ENCODE data around the gene SLC25A42. TPM values are rescaled to one million over a fixed set of nuclear protein-coding genes. Genes with fewer than 3 reads are reported as not detected.

SLC25A42 gene
- total and polyA plus RNA-seq, 2 of the 13 experiments (the other 11 are each of a cell fraction or from before 2014, with no cell fraction given) = 12.8 to 18.3 TPM

GRCh38 chr19:19096641-19097627 is 33.1 kb downstream of the SLC25A42 start (continued):
- TF ChIP-seq ZNF772 (CRISPR knock-in tag; IDR thresholded peaks at IDR 0.05) (peak; percentile 95), SUZ12 (IDR thresholded peaks at IDR 0.05; ENCODE audit: low read depth, low read length) (no peak), MED1 (CRISPR knock-in tag; IDR thresholded peaks at IDR 0.05) (peak; percentile 98), NFKB2 (CRISPR knock-in tag; IDR thresholded peaks at IDR 0.05; ENCODE audit: borderline replicate concordance) (peak; percentile 96), KAT8 (CRISPR knock-in tag; IDR thresholded peaks at IDR 0.05) (peak; percentile 56; the same call in 1 of the 2 replicates), NONO (IDR thresholded peaks at IDR 0.05) (no peak), NONO (CRISPR knock-in tag; conservative IDR thresholded peaks at IDR 0.05) (peak; percentile 98), ZNF33B (CRISPR knock-in tag; IDR thresholded peaks at IDR 0.05) (0 out of 2 replicates have a peak, but pooled peaks have one; percentile 76), SRSF9 (IDR thresholded peaks at IDR 0.05; ENCODE audit: borderline replicate concordance, insufficient read depth, low read depth, low read length, poor library complexity, severe bottlenecking) (no peak), SMAD9 (CRISPR knock-in tag; IDR thresholded peaks at IDR 0.05) (no peak), ZNF784 (CRISPR knock-in tag; IDR thresholded peaks at IDR 0.05; ENCODE audit: borderline replicate concordance) (peak; percentile 87; the same call in 1 of the 2 replicates), TEAD3 (CRISPR knock-in tag; optimal IDR thresholded peaks at IDR 0.05; ENCODE audit: borderline replicate concordance) (peak; percentile 98), CCDC6 (CRISPR knock-in tag; IDR thresholded peaks at IDR 0.05) (peak; percentile 79; the same call in 1 of the 2 replicates), ZEB1 (IDR thresholded peaks at IDR 0.05; ENCODE audit: insufficient replicate concordance, low read depth) (peak; percentile 99), KLF12 (CRISPR knock-in tag; IDR thresholded peaks at IDR 0.05; ENCODE audit: borderline replicate concordance) (no peak), CBX1 (IDR thresholded peaks at IDR 0.05; ENCODE audit: low read depth) (peak; percentile 24), HOXD1 (CRISPR knock-in tag; IDR thresholded peaks at IDR 0.05) (peak; percentile 89), ZNF552 (CRISPR knock-in tag; IDR thresholded peaks at IDR 0.05; ENCODE audit: borderline replicate concordance) (no peak), ZNF333 (CRISPR knock-in tag; IDR thresholded peaks at IDR 0.05; ENCODE audit: borderline replicate concordance) (peak; percentile 74; the same call in 1 of the 2 replicates), EEA1 (CRISPR knock-in tag; IDR thresholded peaks at IDR 0.05; ENCODE audit: borderline replicate concordance) (0 out of 2 replicates have a peak, but pooled peaks have one; percentile 81), RBFOX2 (IDR thresholded peaks at IDR 0.05; ENCODE audit: low read depth, low read length) (peak; percentile 38; the same call in 1 of the 2 replicates)
- TF ChIP-seq, protein P1, sequence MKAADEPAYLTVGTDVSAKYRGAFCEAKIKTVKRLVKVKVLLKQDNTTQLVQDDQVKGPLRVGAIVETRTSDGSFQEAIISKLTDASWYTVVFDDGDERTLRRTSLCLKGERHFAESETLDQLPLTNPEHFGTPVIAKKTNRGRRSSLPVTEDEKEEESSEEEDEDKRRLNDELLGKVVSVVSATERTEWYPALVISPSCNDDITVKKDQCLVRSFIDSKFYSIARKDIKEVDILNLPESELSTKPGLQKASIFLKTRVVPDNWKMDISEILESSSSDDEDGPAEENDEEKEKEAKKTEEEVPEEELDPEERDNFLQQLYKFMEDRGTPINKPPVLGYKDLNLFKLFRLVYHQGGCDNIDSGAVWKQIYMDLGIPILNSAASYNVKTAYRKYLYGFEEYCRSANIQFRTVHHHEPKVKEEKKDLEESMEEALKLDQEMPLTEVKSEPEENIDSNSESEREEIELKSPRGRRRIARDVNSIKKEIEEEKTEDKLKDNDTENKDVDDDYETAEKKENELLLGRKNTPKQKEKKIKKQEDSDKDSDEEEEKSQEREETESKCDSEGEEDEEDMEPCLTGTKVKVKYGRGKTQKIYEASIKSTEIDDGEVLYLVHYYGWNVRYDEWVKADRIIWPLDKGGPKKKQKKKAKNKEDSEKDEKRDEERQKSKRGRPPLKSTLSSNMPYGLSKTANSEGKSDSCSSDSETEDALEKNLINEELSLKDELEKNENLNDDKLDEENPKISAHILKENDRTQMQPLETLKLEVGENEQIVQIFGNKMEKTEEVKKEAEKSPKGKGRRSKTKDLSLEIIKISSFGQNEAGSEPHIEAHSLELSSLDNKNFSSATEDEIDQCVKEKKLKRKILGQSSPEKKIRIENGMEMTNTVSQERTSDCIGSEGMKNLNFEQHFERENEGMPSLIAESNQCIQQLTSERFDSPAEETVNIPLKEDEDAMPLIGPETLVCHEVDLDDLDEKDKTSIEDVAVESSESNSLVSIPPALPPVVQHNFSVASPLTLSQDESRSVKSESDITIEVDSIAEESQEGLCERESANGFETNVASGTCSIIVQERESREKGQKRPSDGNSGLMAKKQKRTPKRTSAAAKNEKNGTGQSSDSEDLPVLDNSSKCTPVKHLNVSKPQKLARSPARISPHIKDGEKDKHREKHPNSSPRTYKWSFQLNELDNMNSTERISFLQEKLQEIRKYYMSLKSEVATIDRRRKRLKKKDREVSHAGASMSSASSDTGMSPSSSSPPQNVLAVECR (CRISPR knock-in tag; IDR thresholded peaks at IDR 0.05; ENCODE audit: borderline replicate concordance) = peak; percentile 86; the same call in 1 of the 2 replicates
- TF ChIP-seq, protein P2, sequence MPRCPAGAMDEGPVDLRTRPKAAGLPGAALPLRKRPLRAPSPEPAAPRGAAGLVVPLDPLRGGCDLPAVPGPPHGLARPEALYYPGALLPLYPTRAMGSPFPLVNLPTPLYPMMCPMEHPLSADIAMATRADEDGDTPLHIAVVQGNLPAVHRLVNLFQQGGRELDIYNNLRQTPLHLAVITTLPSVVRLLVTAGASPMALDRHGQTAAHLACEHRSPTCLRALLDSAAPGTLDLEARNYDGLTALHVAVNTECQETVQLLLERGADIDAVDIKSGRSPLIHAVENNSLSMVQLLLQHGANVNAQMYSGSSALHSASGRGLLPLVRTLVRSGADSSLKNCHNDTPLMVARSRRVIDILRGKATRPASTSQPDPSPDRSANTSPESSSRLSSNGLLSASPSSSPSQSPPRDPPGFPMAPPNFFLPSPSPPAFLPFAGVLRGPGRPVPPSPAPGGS (CRISPR knock-in tag; IDR thresholded peaks at IDR 0.05) = peak; percentile 62; the same call in 1 of the 2 replicates

Measured in HepG2 (cell line).